Uterus (tissue), 4 donors: ENCODE measurements around the gene PURA. TPM values are rescaled to one million over a fixed set of nuclear protein-coding genes. Genes with fewer than 3 reads are reported as not detected.

Source experiments
- DNase-seq, 2 donors: peaks; one replicate each; pipeline ENCODE4 v3.0.0-alpha.2; 2019 to 2020
- H3K27ac ChIP-seq, 2 donors: fragments of 200-600 bp; sonication (generic); 1 replicate in 1 of 2; 2 replicates in 1 of 2; pipeline ENCODE4 v1.5.1; 2016 to 2018
- H3K27me3 ChIP-seq, 2 donors: fragments of 200-600 bp; sonication (generic); one replicate each; pipeline ENCODE4 v1.5.1; 2018 to 2019; ENCODE audit warnings: control low read depth in 1 of 2
- H3K36me3 ChIP-seq, 2 donors: fragments of 200-600 bp; sonication (generic); one replicate each; pipeline ENCODE4 v1.5.1; 2019; ENCODE audit warnings: control low read depth in 1 of 2
- H3K4me1 ChIP-seq, 2 donors: fragments of 200-600 bp; sonication (generic); one replicate each; pipeline ENCODE4 v1.5.1; 2018 to 2019; ENCODE audit warnings: control low read depth in 1 of 2
- H3K4me3 ChIP-seq, 2 donors: fragments of 200-600 bp; sonication (generic); 1 replicate in 1 of 2; 2 replicates in 1 of 2; pipeline ENCODE4 v1.5.1; 2018 to 2019; ENCODE audit warnings: mild to moderate bottlenecking in 1 of 2
- H3K9me3 ChIP-seq, 2 donors: fragments of 200-600 bp; sonication (generic); one replicate each; pipeline ENCODE4 v1.5.1; 2019; ENCODE audit warnings: control low read depth in 1 of 2
- POLR2A ChIP-seq, 2 donors: fragments of 450-650 bp; IDR thresholded peaks; one replicate each; pipeline ENCODE4 v1.6.1; 2016; ENCODE audit warnings: antibody characterized with exemption in 2 of 2, mild to moderate bottlenecking in 1 of 2, moderate library complexity in 1 of 2
- intact Hi-C: fragments of 100-400 bp; cut with DNase I; formaldehyde crosslinking; loops from one replicate; pipeline ENCODE4 v1.15.1; 2023; ENCODE audit warnings: low total_unique reads
- total RNA-seq, 4 donors: library from RNA; depleted of rRNA in 3 of 4; stranded (reverse); fragments of >200 nt in 3 of 4; gene quantifications; one replicate each; pipeline versions ENCODE4 v1.1.0 to v1.2.4, GENCODE V29; 2014 to 2023
- TF ChIP-seq, protein P1 (sequence below), 4 experiments: fragments of 200-600 bp in 2 of 4; fragments of 450-650 bp in 2 of 4; sonication (generic) in 2 of 4; IDR thresholded peaks; one replicate each; pipeline ENCODE4 v1.5.1; 2016 to 2019; ENCODE audit warnings: antibody characterized with exemption in 4 of 4, mild to moderate bottlenecking in 2 of 4, moderate library complexity in 1 of 4
- donor health status: DM: yes; HTN: yes; CAD: no.

PURA gene
- total RNA-seq, 4 donors from 2014 or later: 16.1 to 48.9 (median 22.2) TPM

DNA sequence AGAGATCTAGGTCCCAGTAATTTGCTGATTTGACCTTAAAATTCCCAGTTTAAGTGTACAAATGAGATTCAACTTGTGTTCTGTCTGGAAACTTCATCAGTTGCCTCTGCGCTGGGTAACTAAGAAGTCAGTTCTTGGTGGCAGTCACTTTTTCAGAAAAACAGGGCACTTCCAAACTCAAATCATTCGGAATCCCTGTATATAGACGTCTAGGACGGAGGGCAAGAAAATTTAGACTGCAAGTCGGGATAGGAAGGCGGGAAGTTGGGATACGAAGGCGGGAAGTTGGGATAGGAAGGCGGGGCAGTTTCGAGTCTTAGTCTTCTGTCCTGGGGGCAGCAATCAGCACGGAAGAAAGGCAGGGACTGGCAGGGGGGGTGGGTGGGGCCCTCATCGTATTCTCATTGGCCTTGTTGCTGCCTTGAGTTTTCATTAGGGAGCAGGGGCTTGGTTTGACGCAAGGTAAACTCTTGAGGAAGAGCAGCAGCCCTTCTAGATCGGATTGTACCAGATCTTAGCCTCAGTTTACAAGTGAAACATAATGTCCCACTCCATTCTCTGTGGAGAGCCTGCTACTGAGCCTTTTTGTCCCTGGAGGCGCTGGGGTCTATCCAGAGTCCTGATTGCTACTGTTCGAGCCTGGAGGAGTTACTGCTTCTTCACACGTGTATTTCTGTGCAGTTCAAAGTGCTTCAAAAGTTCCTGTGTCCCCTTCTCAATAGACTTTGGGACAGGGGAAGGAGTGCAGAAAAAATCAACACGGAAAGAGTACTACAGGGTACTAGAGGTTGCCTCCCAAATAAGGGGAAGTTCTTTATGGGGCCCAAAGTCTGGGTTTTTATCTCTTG, 2.7 kb upstream of the PURA start:
- peaks cover 5 to 9% of the 10 kb centered on the region in 2 donors for H3K4me1 ChIP-seq
- intact Hi-C loops: no loop called here
- H3K9me3 ChIP-seq: no peaks in the 10 kb centered on the region
- no peak overlapping the region for H3K4me3 ChIP-seq
- H3K36me3 ChIP-seq: no peaks in the 10 kb centered on the region
- no peaks in the 10 kb centered on the region for H3K27me3 ChIP-seq
- no peak for DNase-seq
- TF ChIP-seq POLR2A (IDR thresholded peaks at IDR 0.05): no peak
- TF ChIP-seq, protein P1, sequence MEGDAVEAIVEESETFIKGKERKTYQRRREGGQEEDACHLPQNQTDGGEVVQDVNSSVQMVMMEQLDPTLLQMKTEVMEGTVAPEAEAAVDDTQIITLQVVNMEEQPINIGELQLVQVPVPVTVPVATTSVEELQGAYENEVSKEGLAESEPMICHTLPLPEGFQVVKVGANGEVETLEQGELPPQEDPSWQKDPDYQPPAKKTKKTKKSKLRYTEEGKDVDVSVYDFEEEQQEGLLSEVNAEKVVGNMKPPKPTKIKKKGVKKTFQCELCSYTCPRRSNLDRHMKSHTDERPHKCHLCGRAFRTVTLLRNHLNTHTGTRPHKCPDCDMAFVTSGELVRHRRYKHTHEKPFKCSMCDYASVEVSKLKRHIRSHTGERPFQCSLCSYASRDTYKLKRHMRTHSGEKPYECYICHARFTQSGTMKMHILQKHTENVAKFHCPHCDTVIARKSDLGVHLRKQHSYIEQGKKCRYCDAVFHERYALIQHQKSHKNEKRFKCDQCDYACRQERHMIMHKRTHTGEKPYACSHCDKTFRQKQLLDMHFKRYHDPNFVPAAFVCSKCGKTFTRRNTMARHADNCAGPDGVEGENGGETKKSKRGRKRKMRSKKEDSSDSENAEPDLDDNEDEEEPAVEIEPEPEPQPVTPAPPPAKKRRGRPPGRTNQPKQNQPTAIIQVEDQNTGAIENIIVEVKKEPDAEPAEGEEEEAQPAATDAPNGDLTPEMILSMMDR (IDR thresholded peaks at IDR 0.05): no peak
- H3K27ac ChIP-seq: peak overlapping the region in 1 of 2 donors; percentile 91

DNA sequence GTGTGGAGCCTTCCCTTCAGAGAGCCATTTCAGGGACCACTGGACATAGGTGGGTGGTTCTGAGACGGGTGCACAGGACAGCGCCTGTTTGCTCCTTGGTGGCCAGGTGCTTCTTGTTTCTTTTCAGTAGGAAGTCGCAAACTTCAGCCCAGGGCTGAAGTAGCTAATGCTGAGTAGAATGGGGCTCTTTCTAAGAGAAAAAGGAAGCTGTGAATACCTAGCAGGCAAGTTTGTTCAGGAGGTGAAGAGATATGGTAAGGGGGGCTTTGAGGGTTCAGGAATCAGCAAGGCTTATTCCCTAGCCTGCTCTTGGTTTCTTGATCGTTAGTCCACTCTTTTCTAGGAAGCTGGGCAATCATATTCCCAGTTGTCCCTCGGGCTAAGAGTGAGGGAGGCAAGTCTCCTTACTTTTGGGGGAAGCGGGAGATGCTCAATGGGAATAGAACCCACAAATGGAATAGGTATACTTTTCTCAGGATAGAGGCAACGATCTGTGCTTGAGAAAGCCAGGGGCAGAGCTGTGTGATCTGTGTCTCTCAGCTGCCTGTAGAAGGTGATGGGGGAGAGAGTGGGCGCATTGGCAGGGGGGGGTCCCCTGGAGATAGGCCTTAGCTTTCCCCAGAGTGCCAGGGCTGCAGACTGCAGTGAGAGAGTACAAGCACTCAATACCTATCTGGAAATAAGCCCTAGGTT, 1.9 kb upstream of the PURA start:
- DNase-seq: no peak
- H3K4me1 ChIP-seq: peaks cover 5 to 14% of the 10 kb centered on the region in 2 donors

DNA sequence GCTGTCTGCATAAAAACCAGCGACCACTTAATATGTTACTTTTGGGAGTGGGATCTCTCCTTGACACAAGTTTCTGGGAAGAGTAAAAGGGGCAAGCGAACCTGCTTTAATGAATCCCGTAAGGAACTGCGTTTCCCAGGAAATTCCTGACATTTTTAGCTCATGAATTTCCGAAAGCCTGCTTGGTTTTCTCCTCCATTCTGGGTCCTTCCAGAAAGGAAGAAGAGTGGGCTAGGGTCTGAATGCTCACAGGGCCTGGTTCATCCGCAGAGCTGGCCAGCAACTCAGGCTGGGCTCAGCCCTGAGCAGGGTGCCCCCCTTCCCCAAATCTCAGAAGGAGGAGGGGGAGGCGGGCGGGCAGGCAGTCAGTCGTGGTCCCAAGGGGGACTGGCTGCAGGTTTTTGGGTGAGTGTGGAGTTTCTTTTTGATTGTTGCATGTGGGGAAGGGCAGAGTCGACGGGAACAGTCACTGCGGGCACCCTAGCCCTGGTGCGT, 1.2 kb upstream of the PURA start:
- TF ChIP-seq, protein P1 (IDR thresholded peaks at IDR 0.05): no peak
- TF ChIP-seq POLR2A (IDR thresholded peaks at IDR 0.05): no peak
- Histone ChIP-seq H3K4me3 (peak overlapping the region; percentile 64 to 92), H3K27ac (peak overlapping the region; percentile 91 to 94), H3K9me3 (no peaks in the 10 kb centered on the region), H3K4me1 (peaks cover 5 to 14% of the 10 kb centered on the region in 2 donors), H3K36me3 (no peaks in the 10 kb centered on the region), H3K27me3 (no peaks in the 10 kb centered on the region)
- intact Hi-C loops: no loop called here
- DNase-seq: peak in 1 of 2 donors; percentile 18

More for the DNA sequence above, 1.9 kb upstream of the PURA start:
- Histone ChIP-seq H3K27ac (peak overlapping the region; percentile 91 to 94), H3K27me3 (no peaks in the 10 kb centered on the region), H3K9me3 (no peaks in the 10 kb centered on the region), H3K36me3 (no peaks in the 10 kb centered on the region), H3K4me3 (no peak overlapping the region)
- TF ChIP-seq, protein P1 (IDR thresholded peaks at IDR 0.05): no peak
- TF ChIP-seq POLR2A (IDR thresholded peaks at IDR 0.05): no peak
- intact Hi-C loops: no loop called here

DNA sequence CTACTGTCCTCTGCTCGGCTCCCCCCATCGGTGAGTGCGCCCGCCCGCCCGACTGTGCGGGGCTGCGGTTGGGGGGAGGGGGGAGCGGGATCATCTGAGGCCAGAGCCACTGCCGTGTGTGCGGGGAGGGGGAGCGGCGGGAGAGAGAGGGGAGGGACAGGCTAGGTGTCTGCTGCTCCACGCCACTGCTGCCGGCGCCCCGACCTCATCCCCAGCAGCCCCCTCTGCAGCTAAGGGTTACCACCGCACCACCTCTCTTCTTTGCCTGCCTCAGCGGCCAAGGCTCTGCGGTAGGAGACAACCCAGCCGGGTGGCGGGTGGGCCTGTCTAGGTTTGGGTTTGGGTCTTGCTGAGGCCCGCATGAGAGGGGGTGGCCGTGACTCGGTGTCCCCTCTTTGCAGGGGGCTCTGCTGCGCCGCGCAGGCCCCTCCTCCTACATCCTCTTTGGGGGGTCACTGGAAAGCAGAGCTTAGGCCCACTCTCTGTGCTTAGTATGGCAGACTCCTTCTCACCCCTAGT, 670 bp upstream of the PURA start:
- Histone ChIP-seq H3K4me1 (peaks cover 5 to 14% of the 10 kb centered on the region in 2 donors), H3K36me3 (no peaks in the 10 kb centered on the region), H3K27ac (peak overlapping the region; percentile 91 to 94), H3K9me3 (no peaks in the 10 kb centered on the region), H3K4me3 (peak overlapping the region; percentile 64 to 92), H3K27me3 (no peaks in the 10 kb centered on the region)
- TF ChIP-seq POLR2A (IDR thresholded peaks at IDR 0.05): no peak
- TF ChIP-seq, protein P1 (IDR thresholded peaks at IDR 0.05): no peak
- intact Hi-C loops: no loop called here
- peak; percentile 23 to 27 for DNase-seq
